ENCODE results near the gene GJB6. TPM values are rescaled to one million over a fixed set of nuclear protein-coding genes. Genes with fewer than 3 reads are reported as not detected.
"Not testable (repeated sequence)": the region's sequence is repeated elsewhere in the genome, so short reads cannot be mapped to it uniquely, and the experiment has no call there.

The GJB6 gene
- polyA plus RNA-seq (ENCODE audit: insufficient read length in 3 of 3) = 1 to 10 TPM; 2.5 to 5.4 (median 3.0) TPM
- long read RNA-seq, donor 1, partial matches to known transcripts = 0 of 1 reads
- long read RNA-seq, donor 1, other reads (novel, unspliced or antisense) = 0 of 1 reads
- long read RNA-seq, donor 2, partial matches to known transcripts = 0 of 1 reads
- long read RNA-seq, donor 2, other reads (novel, unspliced or antisense) = 0 of 1 reads
- long read RNA-seq, donor 3, partial matches to known transcripts = 0 of 4 reads
- long read RNA-seq, donor 3, other reads (novel, unspliced or antisense) = 0 of 4 reads
- long read RNA-seq, donor 4, partial matches to known transcripts = 0 of 1 reads
- long read RNA-seq, donor 4, other reads (novel, unspliced or antisense) = 0 of 1 reads
- long read RNA-seq, donor 5 = 0 reads
- long read RNA-seq, donor 6 = 0 reads
- long read RNA-seq, donor 7, partial matches to known transcripts = 0 of 1 reads
- long read RNA-seq, donor 7, other reads (novel, unspliced or antisense) = 0 of 1 reads
- long read RNA-seq, donor 8, partial matches to known transcripts = 0 of 1 reads
- long read RNA-seq, donor 8, other reads (novel, unspliced or antisense) = 0 of 1 reads
- long read RNA-seq, donor 9 = 0 reads
- long read RNA-seq, donor 10 = 0 reads
- long read RNA-seq, donor 11 = 0 reads
- long read RNA-seq, donor 12 = 0 reads
- long read RNA-seq, donor 13 = 0 reads
- long read RNA-seq, donor 14, partial matches to known transcripts = 0 of 1 reads
- long read RNA-seq, donor 14, other reads (novel, unspliced or antisense) = 0 of 1 reads
- long read RNA-seq, donor 15 = 0 reads
- long read RNA-seq, donor 16, partial matches to known transcripts = 0 of 4 reads
- long read RNA-seq, donor 16, other reads (novel, unspliced or antisense) = 0 of 4 reads

- DNase-seq (ENCODE audit: extremely low read depth in 1 of 11, low read depth in 9 of 11, low spot score in 4 of 11) = peak in 5 of 11 donors; percentile 15 to 31 (median 26)
Measured at GRCh38 chr13:20231839-20232555, at the start of gene GJB6. GJB6 (minus strand) TSS chr13:20232319; CDS start chr13:20223480, 8,839 bp downstream.

GRCh38 chr13:20276901-20277300 lies 44.8 kb upstream of the GJB6 start:
- DNase-seq (ENCODE audit: extremely low read depth in 1 of 11, low read depth in 9 of 11, low spot score in 4 of 11) = not testable (repeated sequence)

- DNase-seq (ENCODE audit: extremely low read depth in 1 of 11, low read depth in 9 of 11, low spot score in 4 of 11) = peak in 2 of 11 donors; percentile 7 to 18
Measured at GRCh38 chr13:20274466-20274865, 42.3 kb upstream of the GJB6 start.

- peak in 2 of 11 donors; percentile 3 to 21 for DNase-seq (ENCODE audit: extremely low read depth in 1 of 11, low read depth in 9 of 11, low spot score in 4 of 11)
Measured at GRCh38 chr13:20272588-20273171, 40.6 kb upstream of the GJB6 start.

- no peak for DNase-seq (ENCODE audit: extremely low read depth in 1 of 11, low read depth in 9 of 11, low spot score in 4 of 11)
Measured at GRCh38 chr13:20272104-20272503, 40.0 kb upstream of the GJB6 start.

GRCh38 chr13:20271441-20271840 lies 39.3 kb upstream of the GJB6 start:
- DNase-seq (ENCODE audit: extremely low read depth in 1 of 11, low read depth in 9 of 11, low spot score in 4 of 11) = no peak

GRCh38 chr13:20270163-20270865 lies 38.2 kb upstream of the GJB6 start:
- peak in 3 of 11 donors; percentile 24 to 50 (median 25) for DNase-seq (ENCODE audit: extremely low read depth in 1 of 11, low read depth in 9 of 11, low spot score in 4 of 11)

GRCh38 chr13:20264271-20265018 lies 32.3 kb upstream of the GJB6 start:
- no peak for DNase-seq (ENCODE audit: extremely low read depth in 1 of 11, low read depth in 9 of 11, low spot score in 4 of 11)

- no peak for DNase-seq (ENCODE audit: extremely low read depth in 1 of 11, low read depth in 9 of 11, low spot score in 4 of 11)
Measured at GRCh38 chr13:20263393-20264044, 31.4 kb upstream of the GJB6 start.

GRCh38 chr13:20258963-20259288 lies 26.8 kb upstream of the GJB6 start:
- peak in 2 of 11 donors; percentile 7 to 17 for DNase-seq (ENCODE audit: extremely low read depth in 1 of 11, low read depth in 9 of 11, low spot score in 4 of 11)

- peak; percentile 30 to 76 (median 58) for DNase-seq (ENCODE audit: extremely low read depth in 1 of 11, low read depth in 9 of 11, low spot score in 4 of 11)
Measured at GRCh38 chr13:20258208-20258962, 26.3 kb upstream of the GJB6 start.

GRCh38 chr13:20254076-20254475 lies 22.0 kb upstream of the GJB6 start:
- DNase-seq (ENCODE audit: extremely low read depth in 1 of 11, low read depth in 9 of 11, low spot score in 4 of 11) = no peak

GRCh38 chr13:20249913-20250312 lies 17.8 kb upstream of the GJB6 start:
- no peak for DNase-seq (ENCODE audit: extremely low read depth in 1 of 11, low read depth in 9 of 11, low spot score in 4 of 11)

GRCh38 chr13:20247963-20248362 lies 15.8 kb upstream of the GJB6 start:
- no peak for DNase-seq (ENCODE audit: extremely low read depth in 1 of 11, low read depth in 9 of 11, low spot score in 4 of 11)

- no peak for DNase-seq (ENCODE audit: extremely low read depth in 1 of 11, low read depth in 9 of 11, low spot score in 4 of 11)
Measured at GRCh38 chr13:20247403-20247802, 15.3 kb upstream of the GJB6 start.

- DNase-seq (ENCODE audit: extremely low read depth in 1 of 11, low read depth in 9 of 11, low spot score in 4 of 11) = no peak
Measured at GRCh38 chr13:20241593-20241992, 9.5 kb upstream of the GJB6 start.

GRCh38 chr13:20239748-20240147 lies 7.6 kb upstream of the GJB6 start:
- DNase-seq (ENCODE audit: extremely low read depth in 1 of 11, low read depth in 9 of 11, low spot score in 4 of 11) = no peak
